ENCODE results near the gene BHLHE23. TPM values are rescaled to one million over a fixed set of nuclear protein-coding genes. Genes with fewer than 3 reads are reported as not detected.
"Not testable (repeated sequence)": the region's sequence is repeated elsewhere in the genome, so short reads cannot be mapped to it uniquely, and the experiment has no call there.

Gene BHLHE23
- total RNA-seq, 1 donor from 2014 or later, result not detected

- Histone ChIP-seq H3K4me1 (no peaks in the 10 kb centered on the region), H3K9me3 (no peaks in the 10 kb centered on the region), H3K27me3 (no peaks in the 10 kb centered on the region), H3K4me3 (no peak overlapping the region), H3K36me3 (no peaks in the 10 kb centered on the region), H3K27ac (no peak overlapping the region)
- no peak for DNase-seq (ENCODE audit: extremely low spot score in 2 of 2)
- TF ChIP-seq, protein P1, sequence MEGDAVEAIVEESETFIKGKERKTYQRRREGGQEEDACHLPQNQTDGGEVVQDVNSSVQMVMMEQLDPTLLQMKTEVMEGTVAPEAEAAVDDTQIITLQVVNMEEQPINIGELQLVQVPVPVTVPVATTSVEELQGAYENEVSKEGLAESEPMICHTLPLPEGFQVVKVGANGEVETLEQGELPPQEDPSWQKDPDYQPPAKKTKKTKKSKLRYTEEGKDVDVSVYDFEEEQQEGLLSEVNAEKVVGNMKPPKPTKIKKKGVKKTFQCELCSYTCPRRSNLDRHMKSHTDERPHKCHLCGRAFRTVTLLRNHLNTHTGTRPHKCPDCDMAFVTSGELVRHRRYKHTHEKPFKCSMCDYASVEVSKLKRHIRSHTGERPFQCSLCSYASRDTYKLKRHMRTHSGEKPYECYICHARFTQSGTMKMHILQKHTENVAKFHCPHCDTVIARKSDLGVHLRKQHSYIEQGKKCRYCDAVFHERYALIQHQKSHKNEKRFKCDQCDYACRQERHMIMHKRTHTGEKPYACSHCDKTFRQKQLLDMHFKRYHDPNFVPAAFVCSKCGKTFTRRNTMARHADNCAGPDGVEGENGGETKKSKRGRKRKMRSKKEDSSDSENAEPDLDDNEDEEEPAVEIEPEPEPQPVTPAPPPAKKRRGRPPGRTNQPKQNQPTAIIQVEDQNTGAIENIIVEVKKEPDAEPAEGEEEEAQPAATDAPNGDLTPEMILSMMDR (IDR thresholded peaks at IDR 0.05), result no peak
- TF ChIP-seq POLR2AphosphoS5 (IDR thresholded peaks at IDR 0.05; ENCODE audit: insufficient read depth in 1 of 2, low read depth in 1 of 2) (no peak), POLR2A (IDR thresholded peaks at IDR 0.05) (no peak)
- intact Hi-C loops (cut with DNase I), result no loop called here
Observed at GRCh38 chr20:62962221-62962879, 44.4 kb downstream of the BHLHE23 start.

DNA sequence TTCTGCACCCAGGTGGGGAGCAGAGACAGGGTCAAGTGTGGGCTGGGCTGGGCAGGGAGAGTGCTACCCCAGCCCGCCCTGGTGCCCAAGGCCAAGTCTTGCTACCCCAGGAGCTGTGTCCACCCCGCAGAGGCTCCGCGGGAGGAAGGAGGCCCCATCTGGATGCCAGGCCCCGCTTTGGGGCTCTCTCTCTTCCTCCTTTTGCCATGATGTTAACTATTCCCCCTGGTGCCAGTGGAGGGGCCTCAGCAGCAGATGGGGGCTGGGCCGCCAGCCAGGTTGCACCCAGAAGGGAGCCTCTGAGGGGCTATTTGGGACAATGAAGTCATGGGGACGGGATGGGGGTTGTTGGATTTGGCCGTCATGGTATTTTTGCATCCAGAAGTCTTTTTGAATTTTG is 45.0 kb downstream of the BHLHE23 start:
- Histone ChIP-seq H3K9me3 (no peaks in the 10 kb centered on the region), H3K36me3 (no peaks in the 10 kb centered on the region), H3K27ac (no peak overlapping the region), H3K27me3 (no peaks in the 10 kb centered on the region), H3K4me1 (no peaks in the 10 kb centered on the region), H3K4me3 (no peak overlapping the region)
- DNase-seq (ENCODE audit: extremely low spot score in 2 of 2), result no peak
- intact Hi-C loops (cut with DNase I), result no loop called here
- no peak for TF ChIP-seq POLR2A (IDR thresholded peaks at IDR 0.05)
- no peak for TF ChIP-seq POLR2AphosphoS5 (IDR thresholded peaks at IDR 0.05; ENCODE audit: insufficient read depth in 1 of 2, low read depth in 1 of 2)
- TF ChIP-seq, protein P1 (IDR thresholded peaks at IDR 0.05), result no peak

GRCh38 chr20:62961310-62961783 is 45.4 kb downstream of the BHLHE23 start:
- Histone ChIP-seq H3K4me3 (no peak overlapping the region), H3K27me3 (no peaks in the 10 kb centered on the region), H3K36me3 (no peaks in the 10 kb centered on the region), H3K9me3 (no peaks in the 10 kb centered on the region), H3K4me1 (no peaks in the 10 kb centered on the region), H3K27ac (no peak overlapping the region)
- TF ChIP-seq POLR2A (IDR thresholded peaks at IDR 0.05) (no peak), POLR2AphosphoS5 (IDR thresholded peaks at IDR 0.05; ENCODE audit: insufficient read depth in 1 of 2, low read depth in 1 of 2) (no peak)
- TF ChIP-seq, protein P1 (IDR thresholded peaks at IDR 0.05), result no peak
- DNase-seq (ENCODE audit: extremely low spot score in 2 of 2), result no peak
- intact Hi-C loops (cut with DNase I), result no loop called here

DNA sequence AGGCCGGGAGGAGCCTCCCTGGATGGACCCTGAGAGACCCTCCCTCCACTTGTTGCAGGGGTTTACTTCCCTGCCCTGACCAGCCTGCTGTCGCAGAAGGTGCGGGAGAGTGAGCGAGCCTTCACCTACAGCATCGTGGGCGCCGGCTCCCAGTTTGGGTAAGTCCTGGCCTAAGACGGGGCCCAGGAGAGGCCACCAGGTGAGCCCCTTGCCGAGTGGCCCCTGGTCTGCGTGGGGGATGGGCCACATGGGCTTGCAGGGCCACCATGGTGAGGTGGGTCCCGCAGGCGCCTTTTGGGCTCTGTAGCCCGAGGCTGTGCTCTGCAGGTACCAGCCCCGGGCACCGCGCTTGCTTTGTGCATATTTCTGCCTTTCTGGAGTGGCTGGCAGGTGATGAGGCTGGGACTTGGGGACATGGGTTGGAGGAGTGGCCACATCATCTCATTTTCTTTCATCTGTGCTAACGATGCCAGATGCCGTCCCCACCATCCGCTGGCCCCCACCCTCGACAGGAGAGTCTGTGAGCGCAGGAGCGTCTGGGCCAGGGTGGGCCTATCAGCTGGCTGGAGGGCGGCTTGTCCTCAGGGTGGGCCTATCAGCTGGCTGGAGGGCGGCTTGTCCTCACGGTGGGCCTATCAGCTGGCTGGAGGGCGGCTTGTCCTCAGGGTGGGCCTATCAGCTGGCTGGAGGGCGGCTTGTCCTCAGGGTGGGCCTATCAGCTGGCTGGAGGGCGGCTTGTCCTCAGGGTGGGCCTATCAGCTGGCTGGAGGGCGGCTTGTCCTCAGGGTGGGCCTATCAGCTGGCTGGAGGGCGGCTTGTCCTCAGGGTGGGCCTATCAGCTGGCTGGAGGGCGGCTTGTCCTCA is 46.1 kb downstream of the BHLHE23 start:
- H3K4me3 ChIP-seq; DNase-seq (ENCODE audit: extremely low spot score in 2 of 2); H3K27ac ChIP-seq; intact Hi-C loops (cut with DNase I); H3K27me3 ChIP-seq; H3K36me3 ChIP-seq; H3K9me3 ChIP-seq; H3K4me1 ChIP-seq: not testable (repeated sequence)

GRCh38 chr20:62959998-62960436 is 46.7 kb downstream of the BHLHE23 start:
- Histone ChIP-seq H3K27me3 (no peaks in the 10 kb centered on the region), H3K36me3 (no peaks in the 10 kb centered on the region), H3K9me3 (no peaks in the 10 kb centered on the region), H3K4me3 (no peak overlapping the region), H3K27ac (no peak overlapping the region), H3K4me1 (no peaks in the 10 kb centered on the region)
- no peak for DNase-seq (ENCODE audit: extremely low spot score in 2 of 2)
- intact Hi-C loops (cut with DNase I), result no loop called here
- TF ChIP-seq POLR2AphosphoS5 (IDR thresholded peaks at IDR 0.05; ENCODE audit: insufficient read depth in 1 of 2, low read depth in 1 of 2) (no peak), POLR2A (IDR thresholded peaks at IDR 0.05) (no peak)
- TF ChIP-seq, protein P1 (IDR thresholded peaks at IDR 0.05), result no peak

All from vagina (tissue), 2 donors.